NCI-H187 (cell line): Measurements from ENCODE around the gene GPR78.

Source experiments
- DNase-seq, 2 experiments: peaks; one replicate each; lab custom pipeline; 2025; lab: John Stamatoyannopoulos, UW

Gene GPR78

DNA sequence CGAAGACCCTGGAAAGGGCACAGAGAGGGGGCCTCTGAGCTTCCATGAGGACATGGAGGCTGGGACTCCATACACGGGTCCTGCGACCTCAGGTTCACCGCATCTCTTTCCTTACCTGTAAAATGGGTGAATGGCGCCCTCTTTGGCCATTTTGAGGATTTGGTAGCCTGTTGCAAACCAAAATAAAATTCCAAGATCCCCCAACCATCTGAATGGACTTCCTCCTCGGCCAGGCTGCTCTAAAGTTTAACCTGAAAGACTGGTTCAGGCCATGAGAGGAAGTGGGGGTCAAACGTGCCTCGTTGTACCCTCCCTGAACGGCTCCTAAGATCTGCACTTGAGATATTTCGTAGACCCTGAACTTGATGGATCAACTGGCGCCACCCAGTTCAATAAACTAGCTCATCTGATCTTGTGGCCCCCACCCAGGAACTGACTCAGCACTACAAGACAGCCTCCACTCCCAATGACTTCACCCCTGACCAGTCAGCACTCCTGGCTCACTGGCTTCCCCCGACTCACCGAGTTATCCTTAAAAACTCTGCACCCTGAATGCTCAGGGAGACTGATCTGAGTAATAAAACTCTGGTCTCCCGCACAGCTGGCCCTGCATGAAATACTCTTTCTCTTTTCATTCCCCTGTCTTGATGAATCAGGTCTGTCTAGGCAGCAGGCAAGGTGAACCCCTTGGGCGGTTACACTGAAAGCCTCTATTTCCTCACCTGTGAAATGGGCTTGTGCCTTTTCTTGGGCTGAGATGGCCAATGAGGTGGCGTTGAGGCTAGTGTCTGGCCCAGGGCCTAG, 32.9 kb upstream of the GPR78 start:
- no peak for DNase-seq

DNA sequence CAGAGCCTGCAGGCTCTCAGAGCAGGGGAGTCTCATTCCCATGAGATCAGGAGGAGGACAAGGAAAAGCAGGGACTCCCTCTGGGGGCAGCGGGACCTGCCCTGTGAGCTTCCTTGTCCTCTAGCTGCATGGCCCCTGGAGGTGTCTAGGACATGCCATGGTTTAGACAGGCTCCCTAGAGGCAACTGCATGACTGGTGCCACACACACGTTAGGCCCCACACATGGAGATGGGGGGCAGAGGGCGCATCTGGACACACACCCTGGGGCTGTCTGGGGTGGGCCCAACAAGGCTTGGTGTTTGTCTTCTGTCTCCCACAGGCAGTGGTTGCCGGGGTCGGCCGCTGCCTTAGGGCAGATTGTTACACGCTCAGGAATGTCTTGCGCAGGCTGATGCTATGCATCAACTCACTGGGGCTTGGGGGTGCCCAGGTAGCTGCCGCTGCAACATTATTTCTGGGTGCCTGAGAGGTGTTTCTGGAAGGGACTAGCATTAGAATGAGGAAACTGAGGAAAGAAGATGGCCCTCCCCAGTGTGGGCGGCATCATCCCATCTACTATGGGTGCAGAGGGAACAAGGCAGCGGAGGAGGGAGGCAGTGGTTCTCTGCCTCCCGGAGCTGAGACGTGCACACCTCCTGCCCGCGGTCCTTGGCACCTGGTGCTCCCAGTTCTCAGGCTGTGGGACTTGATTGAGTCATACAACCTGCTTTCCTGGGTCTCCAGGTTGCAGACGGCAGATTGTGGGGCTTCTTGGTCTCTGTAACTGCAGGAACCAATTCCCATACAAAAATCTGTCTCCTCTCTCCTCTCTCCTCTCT, 32.1 kb upstream of the GPR78 start:
- DNase-seq: no peak

- DNase-seq: no peak
Observed at GRCh38 chr4:8548731-8549351, 31.4 kb upstream of the GPR78 start.

DNA sequence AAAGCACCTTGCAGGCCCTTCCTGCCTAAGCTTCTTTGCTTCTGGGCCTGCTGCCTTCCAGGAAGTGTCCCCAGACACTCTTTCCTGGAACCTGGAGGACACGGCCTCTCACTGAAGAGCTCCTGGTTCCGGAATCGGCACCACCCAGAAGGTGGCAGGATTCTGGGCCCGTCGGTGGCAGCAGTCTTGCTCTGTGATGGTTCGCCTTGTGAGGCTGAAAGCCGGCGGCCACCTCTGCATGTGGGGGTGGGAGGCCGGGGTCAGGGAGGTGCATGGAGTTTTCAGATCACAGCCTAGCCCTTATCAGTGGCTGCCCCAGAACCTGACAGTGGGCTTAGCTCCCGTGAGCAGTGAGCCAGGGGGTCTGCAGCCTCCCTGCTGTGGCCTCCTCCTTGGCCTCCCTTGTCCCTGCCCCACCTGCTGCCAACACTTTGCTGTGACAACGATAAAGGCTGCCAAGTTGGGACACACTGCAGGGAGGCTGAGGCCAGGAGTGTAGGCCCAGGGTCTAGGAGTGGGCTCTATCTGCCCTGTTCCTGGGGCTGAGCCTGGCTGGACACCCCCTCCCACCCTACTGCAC, 30.8 kb upstream of the GPR78 start:
- DNase-seq: no peak

DNA sequence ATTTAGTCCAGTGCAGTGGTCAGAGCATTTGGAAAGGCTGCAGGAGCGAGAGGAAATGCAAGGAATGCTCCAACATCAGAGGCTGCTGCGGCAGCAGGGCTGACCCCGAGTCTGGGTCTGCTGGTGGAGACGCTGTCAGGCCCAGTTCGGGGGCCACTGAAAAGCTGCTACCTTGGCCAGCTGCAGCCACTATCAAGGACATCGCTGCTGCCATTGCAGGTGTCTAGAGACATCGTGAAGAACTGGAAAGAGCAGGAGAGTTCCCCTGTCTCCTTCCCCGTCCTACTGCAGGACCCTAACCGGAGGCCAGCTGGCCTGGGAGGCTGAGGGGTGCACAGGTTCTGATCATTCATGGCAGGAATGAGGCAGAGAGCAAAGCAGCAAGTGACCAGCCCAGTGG, 29.5 kb upstream of the GPR78 start:
- no peak for DNase-seq

DNA sequence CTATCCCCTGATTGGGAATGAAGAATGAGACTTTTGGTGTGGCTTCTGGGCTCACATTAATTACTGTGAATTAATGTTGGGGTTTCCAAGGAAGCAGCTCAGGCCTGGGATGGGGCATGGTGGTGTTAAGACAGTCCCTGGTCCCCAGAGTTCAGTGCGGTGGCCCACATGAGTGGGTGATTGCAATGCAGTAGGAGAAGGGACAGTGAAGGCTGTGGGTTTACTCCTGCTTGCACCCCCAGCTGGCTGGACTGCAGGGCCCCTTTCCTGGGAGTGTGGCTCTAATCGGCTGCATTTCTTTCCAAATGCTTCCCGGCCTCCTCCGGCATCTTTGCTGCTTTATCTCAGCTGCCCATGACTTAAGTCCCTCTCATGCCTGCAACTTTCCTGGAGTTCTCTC, 28.2 kb upstream of the GPR78 start:
- no peak for DNase-seq

DNA sequence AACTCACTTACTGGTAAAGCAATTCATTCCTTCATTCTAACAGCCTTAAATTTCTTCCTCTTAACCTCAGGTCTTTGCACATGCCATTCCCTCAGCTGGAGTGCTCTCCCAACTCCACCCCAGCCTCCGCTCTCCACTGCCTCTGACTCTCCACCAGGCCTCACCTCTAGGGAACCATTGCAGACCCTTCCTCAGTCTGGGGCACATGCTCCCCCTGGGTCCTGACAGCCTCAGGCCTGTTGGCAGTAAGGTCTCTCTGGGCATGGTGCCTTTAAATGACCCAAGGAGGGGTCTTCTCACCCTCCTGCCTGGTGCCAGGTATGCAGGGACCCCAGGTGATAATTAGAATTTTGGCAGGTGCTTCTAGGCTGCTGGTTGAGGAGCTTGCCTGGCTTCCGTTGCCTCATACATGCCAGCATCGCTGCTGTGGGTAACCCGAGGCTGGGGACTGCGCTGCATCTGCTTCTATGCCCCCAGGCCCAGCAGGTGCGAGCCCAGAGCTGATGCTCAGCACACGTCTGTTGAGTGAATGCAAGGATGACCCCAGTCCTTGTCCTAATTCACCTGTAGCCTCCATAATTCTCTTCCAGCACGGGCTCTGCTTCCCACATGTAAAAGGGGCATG, 27.5 kb upstream of the GPR78 start:
- DNase-seq: no peak

DNA sequence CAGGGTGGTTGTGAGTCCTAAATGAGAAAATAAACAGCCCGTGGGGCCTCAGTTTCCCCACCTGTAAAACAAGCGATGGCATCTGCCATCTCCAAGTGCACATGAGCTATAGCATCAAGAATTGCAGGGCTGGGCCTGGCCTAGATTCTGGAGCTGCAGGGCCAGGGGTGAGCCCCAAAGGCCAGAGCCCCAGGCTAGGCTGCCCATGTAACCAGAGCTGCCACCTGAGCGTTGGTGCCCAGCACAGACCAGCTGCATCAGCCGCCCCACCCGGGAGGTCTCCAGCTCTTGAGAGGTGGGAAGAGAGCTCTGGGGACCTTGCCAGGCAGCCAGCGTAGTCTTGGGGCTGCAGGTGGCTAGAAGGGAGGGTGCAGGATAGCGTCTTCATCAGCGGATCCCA, 27.0 kb upstream of the GPR78 start:
- no peak for DNase-seq

DNA sequence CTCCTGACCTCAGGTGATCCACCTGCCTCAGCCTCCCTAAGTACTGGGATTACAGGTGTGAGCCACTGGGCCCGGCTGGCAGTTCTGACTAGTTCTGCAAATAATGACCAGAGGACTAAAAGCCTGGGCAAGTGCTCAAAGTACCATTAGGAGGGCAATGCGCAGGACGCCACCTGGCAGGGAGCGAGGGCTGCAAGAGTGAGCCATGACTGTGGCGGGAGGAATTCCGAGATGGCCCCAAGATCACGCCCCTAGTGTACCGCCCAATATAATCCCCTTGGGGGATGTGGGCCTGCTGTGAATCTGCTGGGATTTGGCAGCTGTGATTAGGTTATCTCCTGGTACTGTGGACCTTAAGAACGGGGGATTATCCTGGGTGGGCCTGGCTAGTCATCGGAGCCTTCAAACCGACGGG, 26.2 kb upstream of the GPR78 start:
- DNase-seq: no peak

- no peak for DNase-seq
Observed at GRCh38 chr4:8554555-8555100, 25.6 kb upstream of the GPR78 start.

- DNase-seq: no peak
Observed at GRCh38 chr4:8555716-8556115, 24.5 kb upstream of the GPR78 start.

GRCh38 chr4:8556341-8557150, 23.6 kb upstream of the GPR78 start:
- no peak for DNase-seq

DNA sequence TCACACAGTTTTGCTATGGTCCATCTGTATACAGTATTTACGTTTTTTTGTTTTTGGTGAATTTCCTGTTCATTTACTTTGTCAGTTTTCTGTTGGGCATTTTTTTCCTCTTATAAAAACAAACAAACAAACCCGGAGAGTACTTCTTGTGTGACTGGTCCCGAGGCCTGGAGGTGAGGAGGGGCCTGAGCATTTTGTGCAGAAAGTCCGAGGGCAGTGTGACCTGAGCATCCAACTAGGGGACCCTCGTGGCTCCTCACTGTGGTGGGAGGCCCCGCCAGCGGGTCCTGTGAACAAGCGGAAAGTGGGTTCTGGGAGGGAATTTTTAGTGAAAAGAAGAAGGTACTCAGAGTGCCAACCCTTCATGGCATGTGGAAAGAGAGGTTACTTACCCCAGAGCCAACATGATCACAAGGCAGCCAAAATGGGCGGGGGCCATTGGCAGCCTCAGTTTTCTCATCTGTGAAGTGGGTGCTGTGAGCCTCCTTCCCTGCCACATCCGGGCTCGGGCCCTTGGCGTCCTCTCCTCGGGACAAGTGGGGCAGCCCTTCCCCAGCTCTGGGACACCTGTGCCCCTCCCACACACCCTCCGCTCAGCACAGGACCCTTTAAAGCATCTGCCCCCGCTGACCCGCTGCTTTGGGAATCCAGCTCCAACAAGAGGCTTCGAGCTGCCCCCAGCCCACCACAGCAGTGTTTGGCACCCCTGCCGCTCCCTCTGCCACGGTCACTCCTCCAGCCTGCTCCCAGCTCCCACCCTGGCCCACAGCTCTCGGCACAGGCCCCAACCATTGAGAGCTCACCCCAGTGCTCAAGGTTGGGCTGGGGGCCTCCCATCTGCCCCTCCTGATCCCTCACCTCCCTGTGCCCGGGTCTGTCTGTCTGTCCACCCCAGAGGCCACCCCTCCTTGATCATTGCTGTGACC, 22.8 kb upstream of the GPR78 start:
- DNase-seq: no peak

DNA sequence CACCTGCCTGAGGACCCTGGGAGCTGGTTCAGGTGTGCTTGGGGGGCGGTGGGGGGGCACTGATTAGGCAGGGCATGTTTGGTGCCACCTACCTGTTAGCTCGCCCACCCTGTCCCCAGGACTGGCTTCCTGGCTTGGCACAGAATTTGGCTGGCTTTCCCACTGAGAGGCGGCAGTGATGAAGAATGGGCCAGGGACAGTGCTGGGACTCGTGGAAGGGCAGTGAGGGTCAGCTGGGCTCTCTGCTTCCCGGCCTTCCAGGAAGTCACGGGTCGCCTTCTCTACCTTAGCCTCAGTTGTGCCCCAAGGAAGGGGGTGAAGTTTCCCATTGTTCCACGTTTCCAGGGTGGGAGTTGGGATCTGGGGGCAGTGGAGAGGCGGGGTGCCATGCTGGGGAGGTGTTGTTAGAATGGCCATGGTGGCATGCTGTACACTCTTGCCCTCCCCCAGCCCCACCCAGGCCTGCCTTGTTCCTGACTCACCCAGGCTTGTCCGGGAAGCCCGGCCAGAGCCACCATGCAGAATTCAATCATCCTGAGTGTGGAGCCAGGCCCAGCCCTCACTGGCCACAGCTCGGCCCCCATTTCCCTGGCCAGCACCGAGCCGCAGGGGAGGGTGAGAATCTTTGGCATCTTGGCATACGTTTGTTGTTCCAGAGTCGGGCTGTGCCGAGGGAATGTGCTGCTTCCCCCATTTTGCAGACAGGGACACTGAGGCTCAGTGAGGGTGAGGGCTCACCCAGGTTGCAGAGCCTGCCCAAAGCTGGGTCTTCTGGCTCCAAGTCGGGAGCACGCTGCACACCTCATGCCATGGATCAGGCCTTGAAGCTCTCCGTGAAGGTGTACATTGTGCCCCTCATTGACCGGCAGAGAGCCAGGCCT, 21.9 kb upstream of the GPR78 start:
- no peak for DNase-seq

- no peak for DNase-seq
Observed at GRCh38 chr4:8559011-8559410, 21.2 kb upstream of the GPR78 start.

- DNase-seq: no peak
Observed at GRCh38 chr4:8559524-8560264, 20.5 kb upstream of the GPR78 start.

GRCh38 chr4:8560265-8561047, 19.7 kb upstream of the GPR78 start:
- DNase-seq: no peak
